Stimulated activated CD4-positive, alpha-beta T cell treated with anti-CD3 and anti-CD28 coated beads, Interleukin-2, amount 100 ng/mL, for 24 hours (primary cell): ENCODE results near the gene TAP2.

Experiments
- DNase-seq, 2 donors: peaks; one replicate each; pipeline ENCODE4 v3.0.0-alpha.2; 2020

TAP2 gene

GRCh38 chr6:32853541-32854375, 15.2 kb upstream of the TAP2 start, which contains the start of the genes PSMB9 and TAP1:
Gene PSMB9, plus strand, starts transcription at chr6:32854192. Its CDS starts 38 bp downstream, at chr6:32854230.
Gene TAP1, minus strand, starts transcription at chr6:32853704. Its CDS starts 68 bp downstream, at chr6:32853636.
- DNase-seq: peak; percentile 96

DNA sequence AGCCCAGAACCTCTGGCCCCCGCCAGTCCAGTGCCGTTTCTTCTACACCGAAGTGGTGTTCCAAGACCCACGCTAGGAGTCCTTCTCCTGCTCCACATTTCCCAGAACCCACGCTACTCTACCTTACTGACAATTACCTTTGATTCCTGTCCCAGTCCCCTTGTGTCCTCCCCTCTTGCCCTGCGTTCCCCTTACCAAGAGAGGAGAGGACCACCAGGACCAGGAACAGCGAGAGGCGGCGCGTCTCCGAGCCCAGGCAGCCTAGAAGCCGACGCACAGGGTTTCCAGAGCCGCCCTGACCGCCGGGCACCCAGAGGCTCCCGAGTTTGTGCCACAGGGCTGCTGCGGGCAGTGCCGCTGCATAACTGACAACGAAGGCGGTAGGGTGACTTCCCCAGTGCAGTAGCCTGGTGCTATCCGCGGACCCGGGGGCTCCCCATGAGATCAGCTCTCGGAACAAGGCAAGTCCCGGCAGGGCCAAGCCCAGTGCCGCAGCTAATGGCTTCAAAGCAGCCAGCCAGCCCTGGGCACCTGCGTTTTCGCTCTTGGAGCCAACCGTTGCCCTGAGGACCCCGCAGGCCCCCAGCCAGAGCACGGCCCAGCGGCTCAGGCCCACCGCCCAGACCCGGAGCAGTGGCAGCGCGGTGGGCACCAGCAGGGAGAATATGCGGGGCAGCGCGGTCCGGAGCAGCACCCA, 14.5 kb upstream of the TAP2 start:
- DNase-seq: peak; percentile 54 to 70

DNA sequence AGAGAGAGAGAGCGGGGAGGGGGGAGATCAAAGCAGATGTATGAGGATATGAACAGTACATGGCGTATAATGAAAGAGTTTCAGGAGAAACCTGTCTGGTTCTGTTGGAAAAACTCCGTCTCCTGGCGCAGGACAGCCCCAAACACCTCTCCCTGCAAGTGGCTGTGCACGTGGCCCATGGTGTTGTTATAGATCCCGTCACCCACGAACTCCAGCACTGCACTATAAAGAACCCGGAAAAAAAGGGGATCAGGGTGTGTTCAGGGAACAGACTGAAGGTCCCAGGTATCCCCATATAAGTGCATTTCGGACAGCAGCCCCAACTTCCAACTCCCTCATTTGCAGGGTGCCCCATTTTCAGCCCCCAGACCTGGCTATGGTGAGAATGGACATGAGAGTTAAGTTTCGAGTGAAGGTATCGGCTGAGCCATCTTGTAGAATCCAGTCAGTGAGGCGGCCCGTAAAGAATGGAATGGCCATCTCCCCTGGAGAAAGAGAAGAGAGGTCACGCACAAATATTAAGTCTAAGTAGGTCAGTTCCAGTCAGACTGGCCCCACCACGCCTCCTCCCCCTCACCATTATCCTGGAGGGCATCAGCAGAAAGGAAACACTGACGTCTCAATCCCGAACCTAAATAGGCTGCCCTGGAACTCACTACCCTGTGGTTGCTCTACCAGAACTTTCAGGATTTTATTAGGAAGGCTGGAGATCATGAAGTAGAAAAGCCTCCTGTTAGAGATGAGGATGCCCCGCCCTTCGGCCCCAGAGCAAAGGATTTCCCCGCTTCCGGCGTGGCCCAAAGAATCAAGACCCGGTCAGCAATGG, 13.7 kb upstream of the TAP2 start:
- peak; percentile 51 to 55 for DNase-seq

- DNase-seq: no peak
Measured at GRCh38 chr6:32851025-32851424, 12.5 kb upstream of the TAP2 start.

DNA sequence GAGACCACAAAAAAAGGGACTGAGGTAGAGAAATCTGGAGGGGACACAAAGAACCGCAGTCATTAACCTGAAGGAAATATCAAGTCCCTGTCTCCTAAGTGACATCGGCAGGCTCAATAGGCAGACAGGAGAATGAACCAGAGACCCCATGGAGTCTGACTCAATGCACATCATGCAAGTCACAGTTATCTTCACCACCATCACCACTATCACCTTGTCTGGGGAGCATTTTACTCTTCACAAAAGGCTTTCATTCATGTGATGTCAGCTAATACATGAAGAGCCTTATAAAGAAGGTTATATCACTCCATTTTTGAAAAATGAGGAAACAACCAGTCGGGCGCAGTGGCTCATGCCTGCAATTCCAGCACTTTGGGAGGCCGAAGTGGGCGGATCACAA, 10.6 kb upstream of the TAP2 start:
- DNase-seq: no peak

DNA sequence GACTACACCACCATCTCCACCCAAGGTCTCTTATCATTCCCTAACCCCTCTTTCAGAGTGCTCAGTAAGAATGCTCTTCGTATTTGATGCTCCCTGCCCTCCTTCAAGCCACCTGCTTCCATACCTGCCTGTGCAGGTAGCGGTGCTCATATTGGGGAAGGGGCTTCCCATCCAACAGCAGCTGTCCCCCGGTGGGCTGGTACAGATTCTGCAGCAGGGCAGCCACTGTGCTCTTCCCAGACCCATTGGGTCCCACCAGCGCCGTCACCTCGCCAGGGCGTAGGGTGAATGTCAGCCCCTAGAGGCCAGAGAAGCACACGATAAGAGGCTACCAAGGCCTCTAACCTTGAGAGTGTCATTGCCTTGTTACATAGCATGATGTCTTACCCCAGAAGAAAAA, 9.3 kb upstream of the TAP2 start:
- DNase-seq: no peak

GRCh38 chr6:32847004-32847403, 8.5 kb upstream of the TAP2 start:
- no peak for DNase-seq

- peak; percentile 40 to 60 for DNase-seq
Measured at GRCh38 chr6:32845384-32845884, 6.9 kb upstream of the TAP2 start.

DNA sequence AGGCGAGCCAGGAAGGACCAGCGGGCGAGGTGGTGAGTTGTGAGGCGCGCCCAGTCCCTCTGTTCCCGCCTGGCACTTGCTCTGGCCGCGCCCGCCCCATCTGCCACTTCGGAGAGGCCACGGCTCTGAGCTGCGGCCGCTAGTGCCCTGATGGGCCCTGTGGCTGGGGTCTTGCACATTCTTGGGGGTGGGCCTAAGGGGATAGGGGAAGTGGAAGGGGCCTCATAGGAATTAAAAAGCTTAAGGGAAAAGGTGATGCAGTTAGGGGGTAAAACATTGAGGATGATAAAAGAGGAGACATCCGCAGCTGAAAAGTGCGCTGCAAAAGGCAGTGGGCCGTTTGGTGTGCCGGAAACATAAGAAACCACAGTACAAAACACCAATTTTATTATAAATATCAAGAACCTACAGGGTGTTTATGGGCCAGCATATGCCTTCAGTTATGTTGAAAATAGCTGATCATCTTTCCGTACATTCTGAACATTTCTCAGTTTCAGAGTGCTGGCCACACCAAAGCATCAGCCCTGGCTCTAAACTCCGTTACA, 6.4 kb upstream of the TAP2 start:
- DNase-seq: no peak

DNA sequence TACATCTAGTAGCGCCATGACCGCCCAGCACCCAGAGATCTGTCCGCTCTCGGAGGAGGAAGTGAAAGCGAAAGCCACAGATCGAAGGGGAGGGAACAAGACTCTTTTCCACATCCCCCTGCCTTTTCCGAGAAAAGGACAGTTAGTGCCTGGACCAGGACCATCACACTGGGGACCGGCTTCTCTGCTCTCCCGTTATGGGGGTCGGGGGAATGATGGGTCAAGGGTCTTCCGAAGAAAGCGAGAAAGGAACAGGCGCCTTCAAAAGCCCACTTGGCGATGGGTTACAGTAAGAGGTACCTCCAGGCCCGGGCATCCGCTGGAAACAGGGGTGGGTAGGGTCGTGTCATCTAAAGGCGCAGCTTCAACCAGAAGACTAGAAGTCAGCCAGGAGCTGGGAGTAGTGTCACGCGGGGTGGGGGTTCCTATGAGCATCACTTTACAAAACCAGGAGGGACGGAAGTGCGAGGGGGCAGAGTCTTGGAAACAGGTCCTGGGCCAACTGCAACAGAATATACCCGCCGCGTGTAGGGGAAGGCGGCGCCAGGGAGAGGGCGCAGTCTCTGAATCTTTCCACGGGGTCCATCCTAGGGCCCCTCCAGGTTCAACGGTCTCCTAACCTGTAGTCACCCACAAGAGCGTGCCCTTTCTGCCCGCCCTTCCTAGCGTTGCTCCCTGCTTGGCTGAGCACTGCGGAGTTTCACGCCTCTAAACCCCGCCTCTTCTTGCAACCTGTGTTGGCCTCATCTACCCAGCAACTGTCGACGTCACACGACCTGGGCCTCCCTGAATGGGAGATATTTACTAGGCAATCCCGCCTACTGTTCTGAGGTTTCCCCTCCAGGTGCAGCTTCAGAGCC, 5.7 kb upstream of the TAP2 start, which contains the start of gene PSMB8:
Gene PSMB8, minus strand, starts transcription at position 69 of the 860 bp plus-strand sequence. Its CDS starts 51 bp downstream, at position 18.
- peak; percentile 98 for DNase-seq

- no peak for DNase-seq
Measured at GRCh38 chr6:32843331-32843978, 4.9 kb upstream of the TAP2 start.

DNA sequence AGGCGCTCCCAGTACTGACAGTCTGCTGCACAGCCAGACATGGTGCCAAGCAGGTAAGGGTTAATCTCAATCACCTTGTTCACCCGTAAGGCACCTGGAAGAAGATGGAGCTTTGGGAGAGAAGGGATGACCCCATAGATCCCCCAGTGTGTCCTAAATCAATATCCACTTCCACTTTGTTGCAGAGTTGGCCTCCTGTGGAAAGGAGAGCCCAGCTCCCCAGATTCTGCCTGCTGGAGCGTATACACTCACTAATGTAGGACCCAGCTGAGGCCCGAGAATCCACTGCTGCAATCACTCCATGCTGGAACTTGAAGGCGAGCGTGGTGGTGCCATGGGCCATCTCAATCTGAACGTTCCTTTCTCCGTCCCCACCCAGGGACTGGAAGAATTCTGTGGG, 4.2 kb upstream of the TAP2 start:
- no peak for DNase-seq

- DNase-seq: no peak
Measured at GRCh38 chr6:32842021-32842650, 3.6 kb upstream of the TAP2 start.

DNA sequence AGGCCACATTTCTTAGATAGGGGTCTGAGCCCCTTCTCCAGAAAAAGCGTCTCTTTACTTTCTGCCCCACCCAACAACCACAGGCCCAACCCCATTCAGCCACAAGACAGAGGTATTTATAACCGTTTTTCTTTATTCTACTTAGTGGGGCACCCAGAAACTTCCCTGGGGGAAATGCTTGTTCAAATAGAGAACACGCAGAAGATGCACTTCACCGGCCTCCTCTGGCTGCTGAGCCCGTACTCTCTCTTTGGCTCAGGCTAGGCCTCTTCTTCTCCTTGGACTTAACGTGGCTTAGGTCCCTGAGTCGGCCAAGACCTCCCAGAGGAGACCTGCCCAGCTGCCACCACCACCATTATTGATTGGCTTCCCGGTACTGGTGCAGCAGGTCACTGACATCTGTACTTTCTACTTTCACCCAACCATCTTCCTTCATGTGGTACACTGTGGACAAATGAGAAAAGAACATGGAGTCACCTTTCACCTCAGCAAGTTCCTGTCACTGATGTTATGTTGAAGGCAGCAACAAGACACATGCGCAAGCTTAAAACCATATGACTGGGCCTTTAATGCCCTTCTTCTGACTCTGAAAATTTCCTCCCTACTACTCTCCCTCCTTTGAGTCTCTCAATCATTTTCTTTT, 2.2 kb upstream of the TAP2 start:
- DNase-seq: peak in 1 of 2 donors; percentile 48

DNA sequence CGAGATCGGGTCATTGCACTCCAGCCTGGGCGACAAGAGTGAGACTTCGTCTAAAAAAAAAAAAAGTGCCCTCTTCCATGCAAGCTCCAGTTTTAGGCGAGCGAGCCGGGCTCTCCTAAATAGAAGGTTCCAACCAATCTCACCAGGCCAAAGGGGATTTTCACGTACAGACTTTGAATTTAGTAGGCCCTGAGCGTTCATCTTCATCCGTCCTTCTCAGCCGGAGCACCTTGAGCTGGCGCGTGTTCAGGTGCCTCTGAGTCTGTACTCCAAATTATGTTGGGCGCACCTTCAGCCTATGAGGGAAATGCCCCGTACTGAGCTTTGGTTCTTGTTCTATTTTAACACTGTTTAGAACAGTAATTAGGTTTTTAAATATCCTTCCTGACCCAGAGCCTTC, 817 bp upstream of the TAP2 start:
- no peak for DNase-seq

DNA sequence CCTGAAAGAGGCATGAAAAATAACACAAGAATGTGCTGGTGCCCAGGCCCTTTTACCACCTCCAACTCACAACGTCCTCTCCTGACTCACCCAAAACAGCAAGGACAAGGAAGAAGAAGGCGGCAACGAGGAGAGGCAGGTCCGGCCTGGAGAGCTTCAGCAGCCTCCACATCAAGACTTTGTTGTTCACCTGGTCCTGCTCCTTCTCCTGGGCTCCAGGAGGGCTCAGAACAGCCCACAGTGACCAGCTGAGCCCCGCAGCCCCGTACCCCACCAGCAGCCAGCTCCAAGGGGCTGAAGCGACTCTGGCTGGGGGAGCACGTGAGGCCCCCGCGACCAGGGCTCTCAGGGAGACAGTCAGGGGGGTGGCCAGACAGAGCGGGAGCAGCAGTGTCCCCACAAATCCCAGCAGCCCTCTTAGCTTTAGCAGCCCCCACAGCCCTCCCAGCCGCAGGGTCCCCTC, 857 bp downstream of the TAP2 start:
- no peak for DNase-seq

GRCh38 chr6:32836873-32837272, 1.7 kb downstream of the TAP2 start:
- no peak for DNase-seq

GRCh38 chr6:32835167-32835893, 3.2 kb downstream of the TAP2 start:
- no peak for DNase-seq

- no peak for DNase-seq
Measured at GRCh38 chr6:32833664-32834063, 4.9 kb downstream of the TAP2 start.
